Keratinocyte (primary cell): Measurements from ENCODE around the gene RBAK. TPM values are rescaled to one million over a fixed set of nuclear protein-coding genes. Genes with fewer than 3 reads are reported as not detected.
"Not testable (repeated sequence)": the region's sequence is repeated elsewhere in the genome, so short reads cannot be mapped to it uniquely, and the experiment has no call there.

Source experiments
- DNase-seq: peaks from one replicate; pipeline ENCODE4 v3.0.0-alpha.2; 2011; ENCODE audit warnings: low read depth, missing footprints, low spot score
- FAIRE-seq: peaks from 2 replicates; lab custom pipeline; 2011; peaks lifted over from hg19 to GRCh38; lab: Jason Lieb, UNC
- H2AFZ ChIP-seq: 2 replicates; pipeline ENCODE4 v1.6.0; 2012; ENCODE audit warnings: low read length, control low read depth, inconsistent platforms; ENCODE audit not compliant: control insufficient read depth
- H3K27ac ChIP-seq: 2 replicates; pipeline ENCODE4 v1.5.1; 2011; ENCODE audit warnings: low read length; ENCODE audit not compliant: control insufficient read depth, insufficient read depth
- H3K27me3 ChIP-seq: 3 replicates; pipeline ENCODE4 v1.6.0; 2011; ENCODE audit warnings: low read length; ENCODE audit not compliant: control insufficient read depth, insufficient read depth; ENCODE audit errors: extremely low read depth
- H3K36me3 ChIP-seq, 2 experiments: 2 replicates in 1 of 2; 3 replicates in 1 of 2; pipeline ENCODE4 v1.5.1; 2011; ENCODE audit warnings: low read length in 2 of 2, mild to moderate bottlenecking in 1 of 2; ENCODE audit not compliant: control insufficient read depth in 2 of 2, insufficient read depth in 2 of 2; ENCODE audit errors: extremely low read depth in 1 of 2
- H3K4me1 ChIP-seq: 3 replicates; pipeline ENCODE4 v1.5.1; 2011; ENCODE audit warnings: low read length; ENCODE audit not compliant: control insufficient read depth, insufficient read depth; ENCODE audit errors: extremely low read depth
- H3K4me2 ChIP-seq: 3 replicates; pipeline ENCODE4 v1.6.0; 2011; ENCODE audit warnings: low read depth, low read length; ENCODE audit not compliant: control insufficient read depth, insufficient read depth; ENCODE audit errors: extremely low read depth
- H3K4me3 ChIP-seq, 3 experiments: fragments of 200-600 bp in 1 of 3; sonication (generic) in 1 of 3; 2 replicates in 2 of 3; 3 replicates in 1 of 3; pipeline ENCODE4 v1.5.1; 2011 to 2016; ENCODE audit warnings: low read length in 3 of 3, mild to moderate bottlenecking in 3 of 3, control low read depth in 2 of 3, inconsistent platforms in 1 of 3, low read depth in 1 of 3, mixed read lengths in 1 of 3, mixed run types in 1 of 3, moderate library complexity in 1 of 3; ENCODE audit not compliant: control insufficient read depth in 2 of 3, insufficient read depth in 2 of 3; ENCODE audit errors: extremely low read depth in 1 of 3
- H3K79me2 ChIP-seq: 2 replicates; pipeline ENCODE4 v1.6.0; 2012; ENCODE audit warnings: low read length; ENCODE audit not compliant: control insufficient read depth, insufficient read depth
- H3K9ac ChIP-seq: 3 replicates; pipeline ENCODE4 v1.6.0; 2011; ENCODE audit warnings: low read length; ENCODE audit not compliant: control insufficient read depth, insufficient read depth; ENCODE audit errors: extremely low read depth
- H3K9me1 ChIP-seq: 3 replicates; pipeline ENCODE4 v1.6.0; 2011; ENCODE audit warnings: low read length; ENCODE audit not compliant: control insufficient read depth, insufficient read depth; ENCODE audit errors: extremely low read depth
- H3K9me3 ChIP-seq: 2 replicates; pipeline ENCODE4 v1.5.1; 2012; ENCODE audit warnings: low read depth, low read length; ENCODE audit not compliant: control insufficient read depth
- H4K20me1 ChIP-seq: 3 replicates; pipeline ENCODE4 v1.6.0; 2011; ENCODE audit warnings: low read length; ENCODE audit not compliant: control insufficient read depth, insufficient read depth; ENCODE audit errors: extremely low read depth
- EZH2 ChIP-seq: IDR thresholded peaks from one replicate; pipeline ENCODE4 v1.6.1; 2012; ENCODE audit warnings: inconsistent platforms, mild to moderate bottlenecking, low read length, moderate library complexity
- dilution Hi-C: fragments of 300-500 bp; cut with MboI; formaldehyde crosslinking; loops from one replicate; pipeline ENCODE4 v1.7.0; 2020; ENCODE audit warnings: low sequenced_read_pairs; ENCODE audit not compliant: extremely low pct_ligation_motif_present
- polyA plus RNA-seq, 5 experiments: library from polyadenylated mRNA; depleted of rRNA in 3 of 5; stranded (reverse) in 3 of 5; stranded (forward) in 1 of 5; unstranded in 1 of 5; fragments of >200 nt; gene quantifications; 1 replicate in 1 of 5; 2 replicates in 3 of 5; 3 replicates in 1 of 5; pipeline versions ENCODE4 v1.2.1 to v1.2.3, GENCODE V29; 2011 to 2012; ENCODE audit warnings: missing spikeins in 2 of 5, low read depth in 1 of 5, low replicate concordance in 1 of 5
- TF ChIP-seq, protein P1 (sequence below), 3 experiments: IDR thresholded peaks in 1 of 3; conservative IDR thresholded peaks in 1 of 3; optimal IDR thresholded peaks in 1 of 3; 2 replicates in 2 of 3; 3 replicates in 1 of 3; pipeline versions ENCODE3 to v1.5.1; 2011; ENCODE audit warnings: low read length in 3 of 3, mild to moderate bottlenecking in 3 of 3, moderate library complexity in 2 of 3, control low read depth in 1 of 3, inconsistent platforms in 1 of 3; ENCODE audit not compliant: insufficient read depth in 2 of 3; ENCODE audit errors: extremely low read depth in 1 of 3

The RBAK gene
- polyA plus RNA-seq, 1 donor (not counting 4 experiments of a cell fraction or from before 2014, with no cell fraction given): 6.7 TPM

GRCh38 chr7:5033186-5033585 lies 12.5 kb upstream of the RBAK start:
- dilution Hi-C loops, DNase-seq, H3K4me2 ChIP-seq, FAIRE-seq, H3K27me3 ChIP-seq, H3K4me1 ChIP-seq, H3K79me2 ChIP-seq, H3K9me1 ChIP-seq, H3K9me3 ChIP-seq, H3K36me3 ChIP-seq, H4K20me1 ChIP-seq, H2AFZ ChIP-seq, H3K27ac ChIP-seq, H3K9ac ChIP-seq, H3K4me3 ChIP-seq: not testable (repeated sequence)

GRCh38 chr7:5035276-5035675 lies 10.4 kb upstream of the RBAK start:
- H3K4me2 ChIP-seq: no peak overlapping the region
- DNase-seq: no peak
- H3K9me1 ChIP-seq: no peaks in the 10 kb centered on the region
- no peak overlapping the region for H3K4me3 ChIP-seq
- H3K4me1 ChIP-seq: no peaks in the 10 kb centered on the region
- H3K9me3 ChIP-seq: no peaks in the 10 kb centered on the region
- H3K36me3 ChIP-seq: no peaks in the 10 kb centered on the region
- no peaks in the 10 kb centered on the region for H4K20me1 ChIP-seq
- no peak overlapping the region for H2AFZ ChIP-seq
- H3K9ac ChIP-seq: no peak overlapping the region
- TF ChIP-seq, protein P1, sequence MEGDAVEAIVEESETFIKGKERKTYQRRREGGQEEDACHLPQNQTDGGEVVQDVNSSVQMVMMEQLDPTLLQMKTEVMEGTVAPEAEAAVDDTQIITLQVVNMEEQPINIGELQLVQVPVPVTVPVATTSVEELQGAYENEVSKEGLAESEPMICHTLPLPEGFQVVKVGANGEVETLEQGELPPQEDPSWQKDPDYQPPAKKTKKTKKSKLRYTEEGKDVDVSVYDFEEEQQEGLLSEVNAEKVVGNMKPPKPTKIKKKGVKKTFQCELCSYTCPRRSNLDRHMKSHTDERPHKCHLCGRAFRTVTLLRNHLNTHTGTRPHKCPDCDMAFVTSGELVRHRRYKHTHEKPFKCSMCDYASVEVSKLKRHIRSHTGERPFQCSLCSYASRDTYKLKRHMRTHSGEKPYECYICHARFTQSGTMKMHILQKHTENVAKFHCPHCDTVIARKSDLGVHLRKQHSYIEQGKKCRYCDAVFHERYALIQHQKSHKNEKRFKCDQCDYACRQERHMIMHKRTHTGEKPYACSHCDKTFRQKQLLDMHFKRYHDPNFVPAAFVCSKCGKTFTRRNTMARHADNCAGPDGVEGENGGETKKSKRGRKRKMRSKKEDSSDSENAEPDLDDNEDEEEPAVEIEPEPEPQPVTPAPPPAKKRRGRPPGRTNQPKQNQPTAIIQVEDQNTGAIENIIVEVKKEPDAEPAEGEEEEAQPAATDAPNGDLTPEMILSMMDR (optimal IDR thresholded peaks at IDR 0.05 in 1 of 3, IDR thresholded peaks at IDR 0.05 in 1 of 3, conservative IDR thresholded peaks at IDR 0.05 in 1 of 3; ENCODE audit: extremely low read depth in 1 of 3, insufficient read depth in 2 of 3, low read length in 3 of 3): no peak
- no peak for TF ChIP-seq EZH2
- H3K79me2 ChIP-seq: no peaks in the 10 kb centered on the region
- dilution Hi-C loops: no loop called here
- FAIRE-seq: no peak
- H3K27me3 ChIP-seq: no peaks in the 10 kb centered on the region
- H3K27ac ChIP-seq: no peak overlapping the region

- dilution Hi-C loops: no loop called here
- no peak for FAIRE-seq
Measured at GRCh38 chr7:5036446-5036845, 9.2 kb upstream of the RBAK start.

More at GRCh38 chr7:5036446-5036845, 9.2 kb upstream of the RBAK start:
- no peaks in the 10 kb centered on the region for H3K36me3 ChIP-seq
- H2AFZ ChIP-seq: no peak overlapping the region
- no peaks in the 10 kb centered on the region for H4K20me1 ChIP-seq
- no peaks in the 10 kb centered on the region for H3K27me3 ChIP-seq
- H3K27ac ChIP-seq: no peak overlapping the region
- no peaks in the 10 kb centered on the region for H3K4me1 ChIP-seq
- TF ChIP-seq EZH2: no peak
- TF ChIP-seq, protein P1 (optimal IDR thresholded peaks at IDR 0.05 in 1 of 3, IDR thresholded peaks at IDR 0.05 in 1 of 3, conservative IDR thresholded peaks at IDR 0.05 in 1 of 3; ENCODE audit: extremely low read depth in 1 of 3, insufficient read depth in 2 of 3, low read length in 3 of 3): no peak
- H3K79me2 ChIP-seq: no peaks in the 10 kb centered on the region
- no peaks in the 10 kb centered on the region for H3K9me3 ChIP-seq
- DNase-seq: no peak
- no peaks in the 10 kb centered on the region for H3K9me1 ChIP-seq
- no peak overlapping the region for H3K4me3 ChIP-seq
- H3K9ac ChIP-seq: no peak overlapping the region
- H3K4me2 ChIP-seq: no peak overlapping the region
